Left renal cortex interstitium (tissue), 4 donors: ENCODE measurements around the gene ADAMTS18. TPM values are rescaled to one million over a fixed set of nuclear protein-coding genes. Genes with fewer than 3 reads are reported as not detected.

Experiments used
- DNase-seq, 4 donors: peaks; one replicate each; pipeline ENCODE4 v3.0.0-alpha.2; 2013; ENCODE audit warnings: low read depth in 4 of 4, low spot score in 2 of 4, missing footprints in 1 of 4
- polyA plus RNA-seq, 4 donors: library from polyadenylated mRNA; unstranded; fragments of 120-200 nt; gene quantifications; one replicate each; pipeline ENCODE4 v1.2.1, GENCODE V29; 2013; ENCODE audit not compliant: insufficient read length in 4 of 4

ADAMTS18 gene
- polyA plus RNA-seq, 4 donors = 2.6 to 7.6 (median 3.7) TPM

- DNase-seq = no peak
Observed at GRCh38 chr16:77331802-77332586, 102.8 kb downstream of the ADAMTS18 start.

GRCh38 chr16:77331043-77331442, 103.8 kb downstream of the ADAMTS18 start:
- no peak for DNase-seq

- no peak for DNase-seq
Observed at GRCh38 chr16:77330332-77331042, 104.3 kb downstream of the ADAMTS18 start.

GRCh38 chr16:77328768-77329167, 106.1 kb downstream of the ADAMTS18 start:
- DNase-seq = no peak

GRCh38 chr16:77328274-77328673, 106.6 kb downstream of the ADAMTS18 start:
- no peak for DNase-seq

- no peak for DNase-seq
Observed at GRCh38 chr16:77327717-77328116, 107.1 kb downstream of the ADAMTS18 start.

GRCh38 chr16:77324729-77325128, 110.1 kb downstream of the ADAMTS18 start:
- DNase-seq = no peak

GRCh38 chr16:77323695-77324094, 111.1 kb downstream of the ADAMTS18 start:
- no peak for DNase-seq

- no peak for DNase-seq
Observed at GRCh38 chr16:77322757-77323156, 112.1 kb downstream of the ADAMTS18 start.

- no peak for DNase-seq
Observed at GRCh38 chr16:77317059-77317458, 117.8 kb downstream of the ADAMTS18 start.

GRCh38 chr16:77310877-77311276, 124.0 kb downstream of the ADAMTS18 start:
- DNase-seq = no peak

GRCh38 chr16:77308163-77308561, 126.7 kb downstream of the ADAMTS18 start:
- no peak for DNase-seq

- no peak for DNase-seq
Observed at GRCh38 chr16:77307426-77308162, 127.2 kb downstream of the ADAMTS18 start.

GRCh38 chr16:77306075-77306474, 128.8 kb downstream of the ADAMTS18 start:
- DNase-seq = no peak

- no peak for DNase-seq
Observed at GRCh38 chr16:77304877-77305276, 130.0 kb downstream of the ADAMTS18 start.

GRCh38 chr16:77304134-77304533, 130.7 kb downstream of the ADAMTS18 start:
- no peak for DNase-seq

- DNase-seq = no peak
Observed at GRCh38 chr16:77302674-77303073, 132.2 kb downstream of the ADAMTS18 start.

- no peak for DNase-seq
Observed at GRCh38 chr16:77302249-77302648, 132.6 kb downstream of the ADAMTS18 start.

- no peak for DNase-seq
Observed at GRCh38 chr16:77300256-77300655, 134.6 kb downstream of the ADAMTS18 start.

- no peak for DNase-seq
Observed at GRCh38 chr16:77299395-77299794, 135.4 kb downstream of the ADAMTS18 start.
